Uterus (tissue), 2 donors: ENCODE data around the gene KRTAP4-1.

Experiments used
- POLR2A ChIP-seq, 2 donors: fragments of 450-650 bp; IDR thresholded peaks; one replicate each; pipeline ENCODE4 v1.6.1; 2016; ENCODE audit warnings: antibody characterized with exemption in 2 of 2, mild to moderate bottlenecking in 1 of 2, moderate library complexity in 1 of 2
- TF ChIP-seq, protein P1 (sequence below), 4 experiments: fragments of 200-600 bp in 2 of 4; fragments of 450-650 bp in 2 of 4; sonication (generic) in 2 of 4; IDR thresholded peaks; one replicate each; pipeline ENCODE4 v1.5.1; 2016 to 2019; ENCODE audit warnings: antibody characterized with exemption in 4 of 4, mild to moderate bottlenecking in 2 of 4, moderate library complexity in 1 of 4

DNA sequence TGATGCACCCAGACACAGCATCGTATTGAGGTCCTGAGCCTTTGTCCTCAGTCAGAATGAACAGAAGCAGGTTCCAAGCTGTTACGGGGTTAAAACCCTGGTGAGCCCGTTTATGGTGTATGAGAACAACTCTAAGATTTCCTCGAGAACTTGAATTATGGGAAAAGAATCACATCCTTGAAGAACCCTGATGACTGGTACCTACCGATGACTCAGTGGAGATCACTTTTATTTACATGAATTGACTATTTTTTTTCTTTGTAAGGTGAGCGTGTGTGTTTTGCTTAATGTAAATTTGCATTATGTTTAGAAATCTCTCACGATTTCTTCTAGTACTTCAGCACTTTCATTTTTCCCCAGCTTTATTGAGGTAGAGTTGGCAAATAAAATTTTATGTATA lies 20.9 kb downstream of the KRTAP4-1 start:
- TF ChIP-seq, protein P1, sequence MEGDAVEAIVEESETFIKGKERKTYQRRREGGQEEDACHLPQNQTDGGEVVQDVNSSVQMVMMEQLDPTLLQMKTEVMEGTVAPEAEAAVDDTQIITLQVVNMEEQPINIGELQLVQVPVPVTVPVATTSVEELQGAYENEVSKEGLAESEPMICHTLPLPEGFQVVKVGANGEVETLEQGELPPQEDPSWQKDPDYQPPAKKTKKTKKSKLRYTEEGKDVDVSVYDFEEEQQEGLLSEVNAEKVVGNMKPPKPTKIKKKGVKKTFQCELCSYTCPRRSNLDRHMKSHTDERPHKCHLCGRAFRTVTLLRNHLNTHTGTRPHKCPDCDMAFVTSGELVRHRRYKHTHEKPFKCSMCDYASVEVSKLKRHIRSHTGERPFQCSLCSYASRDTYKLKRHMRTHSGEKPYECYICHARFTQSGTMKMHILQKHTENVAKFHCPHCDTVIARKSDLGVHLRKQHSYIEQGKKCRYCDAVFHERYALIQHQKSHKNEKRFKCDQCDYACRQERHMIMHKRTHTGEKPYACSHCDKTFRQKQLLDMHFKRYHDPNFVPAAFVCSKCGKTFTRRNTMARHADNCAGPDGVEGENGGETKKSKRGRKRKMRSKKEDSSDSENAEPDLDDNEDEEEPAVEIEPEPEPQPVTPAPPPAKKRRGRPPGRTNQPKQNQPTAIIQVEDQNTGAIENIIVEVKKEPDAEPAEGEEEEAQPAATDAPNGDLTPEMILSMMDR (IDR thresholded peaks at IDR 0.05): no peak
- no peak for TF ChIP-seq POLR2A (IDR thresholded peaks at IDR 0.05)
